Measurements from ENCODE around the gene FBXO8. TPM values are rescaled to one million over a fixed set of nuclear protein-coding genes. Genes with fewer than 3 reads are reported as not detected.

FBXO8 gene
- total RNA-seq, 1 experiment from 2014 or later, result 5.8 TPM

GRCh38 chr4:174316954-174317353 is 33.5 kb upstream of the FBXO8 start:
- ATAC-seq (no peak), DNase-seq (ENCODE audit: low read depth, low spot score) (no peak)
- intact Hi-C loops (cut with micrococcal nuclease; ENCODE audit: unreplicated experiment) (loop anchor here (5.0 to 10.0 kb wide), 2 partner anchors 95 to 162 kb away; no protein-coding TSS in a partner anchor), in situ Hi-C loops (cut with HindIII; ENCODE audit: low pct_unique_long_range_greater_than_20kb, low sequenced_read_pairs) (no loop called here)
- POLR2A ChIA-PET, result no interaction called here
- no TSS peak for BruUV-seq (replicated peaks)
- Histone ChIP-seq H3K36me3 (ENCODE audit: control insufficient read depth, insufficient read depth, low read length) (no peaks in the 10 kb centered on the region), H3K27ac (ENCODE audit: low read length) (no peak overlapping the region), H3K4me1 (ENCODE audit: control insufficient read depth, insufficient read depth, low read length) (no peaks in the 10 kb centered on the region), H3K9me3 (ENCODE audit: control insufficient read depth, insufficient read depth, low read depth, low read length) (no peaks in the 10 kb centered on the region), H3K4me3 (ENCODE audit: low read depth in 2 of 2, low read length in 2 of 2) (no peak overlapping the region), H3K27me3 (ENCODE audit: control insufficient read depth, insufficient read depth, low read length) (no peaks in the 10 kb centered on the region)
- TF ChIP-seq CTCF (IDR thresholded peaks at IDR 0.05), result no peak
- TF ChIP-seq POLR2AphosphoS5 (IDR thresholded peaks at IDR 0.05; ENCODE audit: low read depth, low read length), result no peak
- TF ChIP-seq, protein P1, sequence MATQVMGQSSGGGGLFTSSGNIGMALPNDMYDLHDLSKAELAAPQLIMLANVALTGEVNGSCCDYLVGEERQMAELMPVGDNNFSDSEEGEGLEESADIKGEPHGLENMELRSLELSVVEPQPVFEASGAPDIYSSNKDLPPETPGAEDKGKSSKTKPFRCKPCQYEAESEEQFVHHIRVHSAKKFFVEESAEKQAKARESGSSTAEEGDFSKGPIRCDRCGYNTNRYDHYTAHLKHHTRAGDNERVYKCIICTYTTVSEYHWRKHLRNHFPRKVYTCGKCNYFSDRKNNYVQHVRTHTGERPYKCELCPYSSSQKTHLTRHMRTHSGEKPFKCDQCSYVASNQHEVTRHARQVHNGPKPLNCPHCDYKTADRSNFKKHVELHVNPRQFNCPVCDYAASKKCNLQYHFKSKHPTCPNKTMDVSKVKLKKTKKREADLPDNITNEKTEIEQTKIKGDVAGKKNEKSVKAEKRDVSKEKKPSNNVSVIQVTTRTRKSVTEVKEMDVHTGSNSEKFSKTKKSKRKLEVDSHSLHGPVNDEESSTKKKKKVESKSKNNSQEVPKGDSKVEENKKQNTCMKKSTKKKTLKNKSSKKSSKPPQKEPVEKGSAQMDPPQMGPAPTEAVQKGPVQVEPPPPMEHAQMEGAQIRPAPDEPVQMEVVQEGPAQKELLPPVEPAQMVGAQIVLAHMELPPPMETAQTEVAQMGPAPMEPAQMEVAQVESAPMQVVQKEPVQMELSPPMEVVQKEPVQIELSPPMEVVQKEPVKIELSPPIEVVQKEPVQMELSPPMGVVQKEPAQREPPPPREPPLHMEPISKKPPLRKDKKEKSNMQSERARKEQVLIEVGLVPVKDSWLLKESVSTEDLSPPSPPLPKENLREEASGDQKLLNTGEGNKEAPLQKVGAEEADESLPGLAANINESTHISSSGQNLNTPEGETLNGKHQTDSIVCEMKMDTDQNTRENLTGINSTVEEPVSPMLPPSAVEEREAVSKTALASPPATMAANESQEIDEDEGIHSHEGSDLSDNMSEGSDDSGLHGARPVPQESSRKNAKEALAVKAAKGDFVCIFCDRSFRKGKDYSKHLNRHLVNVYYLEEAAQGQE (IDR thresholded peaks at IDR 0.05; ENCODE audit: insufficient read depth in 1 of 2, low read depth in 2 of 2, low read length in 1 of 2), result no peak
- TF ChIP-seq TCF7L2 (IDR thresholded peaks at IDR 0.05; ENCODE audit: low read depth, low read length), result no peak
- no peak for TF ChIP-seq SIN3A (IDR thresholded peaks at IDR 0.05; ENCODE audit: borderline replicate concordance, insufficient read depth, low read depth, low read length)
- CTCF ChIA-PET, result no interaction called here

DNA sequence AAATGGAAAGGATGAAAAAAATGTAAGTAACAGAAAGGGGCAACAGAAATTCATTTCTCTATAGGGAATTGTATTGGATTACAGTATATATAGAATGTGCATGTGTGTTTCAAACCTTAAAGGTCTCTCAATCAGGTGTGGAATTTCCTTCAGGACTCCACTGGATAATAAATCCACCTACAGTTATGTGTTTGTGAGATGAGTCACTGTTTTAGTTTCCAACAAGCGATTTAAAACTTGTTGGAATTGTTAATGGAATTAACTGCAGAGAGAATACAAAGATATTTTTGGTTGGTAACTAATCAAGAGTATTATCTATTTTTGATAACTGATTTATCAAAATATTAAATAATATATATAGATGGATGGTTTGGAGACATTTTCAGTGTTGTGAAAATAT is 33.1 kb upstream of the FBXO8 start:
- no peak for ATAC-seq
- CTCF ChIA-PET, result no interaction called here
- intact Hi-C loops (cut with micrococcal nuclease; ENCODE audit: unreplicated experiment), result loop anchor here (5.0 to 10.0 kb wide), 2 partner anchors 94 to 162 kb away; no protein-coding TSS in a partner anchor

More for the DNA sequence above, 33.1 kb upstream of the FBXO8 start:
- in situ Hi-C loops (cut with HindIII; ENCODE audit: low pct_unique_long_range_greater_than_20kb, low sequenced_read_pairs), result no loop called here
- Histone ChIP-seq H3K9me3 (ENCODE audit: control insufficient read depth, insufficient read depth, low read depth, low read length) (no peaks in the 10 kb centered on the region), H3K27ac (ENCODE audit: low read length) (no peak overlapping the region), H3K4me3 (ENCODE audit: low read depth in 2 of 2, low read length in 2 of 2) (no peak overlapping the region), H3K27me3 (ENCODE audit: control insufficient read depth, insufficient read depth, low read length) (no peaks in the 10 kb centered on the region), H3K4me1 (ENCODE audit: control insufficient read depth, insufficient read depth, low read length) (no peaks in the 10 kb centered on the region), H3K36me3 (ENCODE audit: control insufficient read depth, insufficient read depth, low read length) (no peaks in the 10 kb centered on the region)
- BruUV-seq (replicated peaks), result no TSS peak
- no peak for DNase-seq (ENCODE audit: low read depth, low spot score)
- POLR2A ChIA-PET, result no interaction called here
- TF ChIP-seq CTCF (IDR thresholded peaks at IDR 0.05) (no peak), TCF7L2 (IDR thresholded peaks at IDR 0.05; ENCODE audit: low read depth, low read length) (no peak), POLR2AphosphoS5 (IDR thresholded peaks at IDR 0.05; ENCODE audit: low read depth, low read length) (no peak), SIN3A (IDR thresholded peaks at IDR 0.05; ENCODE audit: borderline replicate concordance, insufficient read depth, low read depth, low read length) (no peak)
- TF ChIP-seq, protein P1 (IDR thresholded peaks at IDR 0.05; ENCODE audit: insufficient read depth in 1 of 2, low read depth in 2 of 2, low read length in 1 of 2), result no peak
